BJ (cell line): ENCODE measurements around the gene SEC14L3. TPM values are rescaled to one million over a fixed set of nuclear protein-coding genes. Genes with fewer than 3 reads are reported as not detected.
"Not testable (repeated sequence)": the region's sequence is repeated elsewhere in the genome, so short reads cannot be mapped to it uniquely, and the experiment has no call there.

Source experiments
- CTCF ChIA-PET: fragments of 350-600 bp; formaldehyde crosslinking; extraction: SDS; loops from one replicate; lab custom pipeline; 2021; ENCODE audit warnings: antibody characterized with exemption, inconsistent platforms; lab: Yijun Ruan, JAX
- POLR2A ChIA-PET: fragments of 300-600 bp; sonication (Branson Sonifier 250); formaldehyde crosslinking; extraction: SDS; loops from one replicate; lab custom pipeline; 2021; ENCODE audit warnings: antibody characterized with exemption; lab: Charles Lee
- DNase-seq: peaks from one replicate; pipeline ENCODE4 v3.0.0-alpha.2; 2011; ENCODE audit warnings: low read depth
- H3K27me3 ChIP-seq: 2 replicates; pipeline ENCODE4 v1.6.0; 2011; ENCODE audit warnings: low read length; ENCODE audit not compliant: control insufficient read depth, insufficient read depth
- H3K36me3 ChIP-seq: 2 replicates; pipeline ENCODE4 v1.5.1; 2011; ENCODE audit warnings: low read length; ENCODE audit not compliant: control insufficient read depth, insufficient read depth
- H3K4me3 ChIP-seq: 2 replicates; pipeline ENCODE4 v1.5.1; 2011; ENCODE audit warnings: low read depth, mild to moderate bottlenecking, control low read depth, low read length
- CTCF ChIP-seq: IDR thresholded peaks from 2 replicates; pipeline ENCODE4 v1.5.1; 2011; ENCODE audit warnings: low read depth, mild to moderate bottlenecking, control low read depth, inconsistent platforms, low read length, moderate library complexity; ENCODE audit not compliant: insufficient read depth
- polyA plus RNA-seq: library from polyadenylated mRNA; depleted of rRNA; stranded (reverse); fragments of >200 nt; gene quantifications from 2 replicates; pipeline ENCODE4 v1.2.3, GENCODE V29; 2011

SEC14L3 gene
- polyA plus RNA-seq, 1 experiment, result not detected

GRCh38 chr22:30470655-30471054 lies 1.2 kb downstream of the SEC14L3 start:
- no peaks in the 10 kb centered on the region for H3K36me3 ChIP-seq
- DNase-seq, result no peak
- no peak for TF ChIP-seq CTCF
- peaks cover 8% of the 10 kb centered on the region for H3K27me3 ChIP-seq
- ChIA-PET CTCF (no interaction called here), POLR2A (no interaction called here)
- H3K4me3 ChIP-seq, result no peak overlapping the region

- ChIA-PET POLR2A (no interaction called here), CTCF (interaction anchor here (0.5 to 1.0 kb wide), 2 partner anchors 214 to 412 kb away, joined by 3 to 4 read pairs; no protein-coding TSS in a partner anchor)
- peaks cover 6% of the 10 kb centered on the region for H3K27me3 ChIP-seq
Observed at GRCh38 chr22:30469165-30469564, 2.7 kb downstream of the SEC14L3 start.

DNA sequence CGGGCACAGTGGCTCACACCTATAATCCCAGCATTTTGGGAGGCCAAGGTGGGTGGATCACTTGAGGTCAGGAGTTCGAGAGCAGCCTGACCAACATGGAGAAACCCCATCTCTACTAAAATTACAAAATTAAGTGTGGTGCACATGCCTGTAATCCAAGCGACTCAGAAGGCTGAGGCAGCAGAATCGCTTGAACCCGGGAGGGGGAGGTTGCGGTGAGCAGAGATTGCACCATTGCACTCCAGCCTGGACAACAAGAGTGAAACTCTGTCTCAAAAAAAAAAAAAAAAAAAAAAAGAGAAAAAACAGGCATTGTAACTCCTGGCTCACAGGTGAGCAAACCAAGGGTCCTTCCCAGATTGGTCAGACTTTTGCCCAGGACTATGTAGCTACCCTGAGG lies 11.3 kb downstream of the SEC14L3 start:
- POLR2A ChIA-PET, CTCF ChIA-PET, H3K36me3 ChIP-seq, H3K27me3 ChIP-seq, H3K4me3 ChIP-seq, DNase-seq: not testable (repeated sequence)

More at GRCh38 chr22:30469165-30469564, 2.7 kb downstream of the SEC14L3 start:
- H3K4me3 ChIP-seq, result no peak overlapping the region
- no peaks in the 10 kb centered on the region for H3K36me3 ChIP-seq
- no peak for DNase-seq
- TF ChIP-seq CTCF, result no peak

- H3K4me3 ChIP-seq, result no peak overlapping the region
- no peak for TF ChIP-seq CTCF
- H3K27me3 ChIP-seq, result no peaks in the 10 kb centered on the region; the same call in 1 of the 2 replicates
- no peak for DNase-seq
- CTCF ChIA-PET, result interaction anchor here (1.6 kb wide), 1 partner anchor 15 kb away, joined by 5 read pairs; no protein-coding TSS in a partner anchor
- no peaks in the 10 kb centered on the region for H3K36me3 ChIP-seq
- POLR2A ChIA-PET, result no interaction called here
Observed at GRCh38 chr22:30460147-30460546, 11.7 kb downstream of the SEC14L3 start.

GRCh38 chr22:30459181-30460052 lies 12.4 kb downstream of the SEC14L3 start:
- no peak overlapping the region for H3K4me3 ChIP-seq
- POLR2A ChIA-PET, result no interaction called here
- no peak for TF ChIP-seq CTCF
- H3K36me3 ChIP-seq, result no peaks in the 10 kb centered on the region
- DNase-seq, result no peak
- H3K27me3 ChIP-seq, result no peaks in the 10 kb centered on the region; the same call in 1 of the 2 replicates
- CTCF ChIA-PET, result interaction anchor here (0.9 to 1.6 kb wide), 4 partner anchors 9 to 27 kb away, joined by 3 to 5 read pairs (median 4); no protein-coding TSS in a partner anchor
